HUES48 (cell line): Measurements from ENCODE around the gene TFAP2E.

ENCODE experiments used
- H3K27ac ChIP-seq: one replicate; pipeline ENCODE4 v1.7.0; 2013; ENCODE audit warnings: low read depth, low read length, inconsistent platforms
- H3K27me3 ChIP-seq: 2 replicates; pipeline ENCODE4 v1.6.1; 2013; ENCODE audit warnings: mild to moderate bottlenecking, low read length; ENCODE audit not compliant: control insufficient read depth, insufficient read depth
- H3K36me3 ChIP-seq: 2 replicates; pipeline ENCODE4 v1.6.1; 2013; ENCODE audit warnings: low read length; ENCODE audit not compliant: control insufficient read depth, insufficient read depth
- H3K4me1 ChIP-seq: 2 replicates; pipeline ENCODE4 v1.6.1; 2013; ENCODE audit warnings: mild to moderate bottlenecking, low read length; ENCODE audit not compliant: control insufficient read depth, insufficient read depth
- H3K4me3 ChIP-seq: 2 replicates; pipeline ENCODE4 v1.5.1; 2013; ENCODE audit warnings: mild to moderate bottlenecking, low read depth, low read length
- H3K9ac ChIP-seq: 2 replicates; pipeline ENCODE4 v1.6.1; 2013; ENCODE audit warnings: mild to moderate bottlenecking, low read depth, low read length, moderate library complexity
- H3K9me3 ChIP-seq: 2 replicates; pipeline ENCODE4 v1.6.1; 2013; ENCODE audit warnings: low read length; ENCODE audit not compliant: control insufficient read depth, insufficient read depth

The TFAP2E gene

GRCh38 chr1:35631396-35631795 lies 58.3 kb downstream of the TFAP2E start:
- Histone ChIP-seq H3K9me3 (no peaks in the 10 kb centered on the region), H3K36me3 (peaks cover 89% of the 10 kb centered on the region), H3K27me3 (no peaks in the 10 kb centered on the region)

GRCh38 chr1:35633547-35633946 lies 60.4 kb downstream of the TFAP2E start:
- H3K27me3 ChIP-seq = no peaks in the 10 kb centered on the region
- peaks cover 83% of the 10 kb centered on the region for H3K36me3 ChIP-seq
- no peaks in the 10 kb centered on the region for H3K9me3 ChIP-seq
- peaks cover 8% of the 10 kb centered on the region; the same call in 1 of the 2 replicates for H3K4me1 ChIP-seq
- no peak overlapping the region for H3K27ac ChIP-seq
- no peak overlapping the region for H3K9ac ChIP-seq
- H3K4me3 ChIP-seq = no peak overlapping the region

More at GRCh38 chr1:35631396-35631795, 58.3 kb downstream of the TFAP2E start:
- Histone ChIP-seq H3K4me3 (no peak overlapping the region), H3K27ac (no peak overlapping the region), H3K9ac (no peak overlapping the region), H3K4me1 (no peaks in the 10 kb centered on the region)

- H3K4me1 ChIP-seq = peaks cover 11% of the 10 kb centered on the region; the same call in 1 of the 2 replicates
- peak overlapping the region; percentile 4; the same call in 1 of the 2 replicates for H3K4me3 ChIP-seq
- no peak overlapping the region for H3K9ac ChIP-seq
- peak overlapping the region; percentile 2 for H3K27ac ChIP-seq
- H3K9me3 ChIP-seq = no peaks in the 10 kb centered on the region
- H3K36me3 ChIP-seq = peaks cover 49% of the 10 kb centered on the region
- H3K27me3 ChIP-seq = no peaks in the 10 kb centered on the region
Observed at GRCh38 chr1:35637401-35637809, 64.3 kb downstream of the TFAP2E start.

GRCh38 chr1:35640380-35641232 lies 67.5 kb downstream of the TFAP2E start:
- no peaks in the 10 kb centered on the region for H3K9me3 ChIP-seq
- H3K27ac ChIP-seq = peak overlapping the region; percentile 88
- no peaks in the 10 kb centered on the region for H3K27me3 ChIP-seq
- H3K36me3 ChIP-seq = peaks cover 21% of the 10 kb centered on the region
- peak overlapping the region; percentile 97 for H3K9ac ChIP-seq
- peaks cover 11% of the 10 kb centered on the region; the same call in 1 of the 2 replicates for H3K4me1 ChIP-seq
- H3K4me3 ChIP-seq = peak overlapping the region; percentile 90

GRCh38 chr1:35641233-35641866 lies 68.2 kb downstream of the TFAP2E start, which contains the start of gene PSMB2:
Gene PSMB2, minus strand, starts transcription at chr1:35641526. Its CDS starts 94 bp downstream, at chr1:35641432.
- no peaks in the 10 kb centered on the region for H3K27me3 ChIP-seq
- H3K36me3 ChIP-seq = peaks cover 13% of the 10 kb centered on the region
- peak within 1 kb of the TSS; percentile 90 for H3K4me3 ChIP-seq
- H3K4me1 ChIP-seq = peaks cover 11% of the 10 kb centered on the region; the same call in 1 of the 2 replicates
- H3K9me3 ChIP-seq = no peaks in the 10 kb centered on the region
- peak within 1 kb of the TSS; percentile 97 for H3K9ac ChIP-seq
- peak within 1 kb of the TSS; percentile 88 for H3K27ac ChIP-seq

- H3K9ac ChIP-seq = no peak overlapping the region
- 0 out of 2 replicates have a peak, but pooled peaks cover 8% of the 10 kb centered on the region for H3K36me3 ChIP-seq
- peak overlapping the region; percentile 90 for H3K4me3 ChIP-seq
- H3K27me3 ChIP-seq = no peaks in the 10 kb centered on the region
- peaks cover 9% of the 10 kb centered on the region; the same call in 1 of the 2 replicates for H3K4me1 ChIP-seq
- H3K9me3 ChIP-seq = no peaks in the 10 kb centered on the region
- H3K27ac ChIP-seq = no peak overlapping the region
Observed at GRCh38 chr1:35642471-35642955, 69.4 kb downstream of the TFAP2E start.

- H3K36me3 ChIP-seq = 0 out of 2 replicates have a peak, but pooled peaks cover 2% of the 10 kb centered on the region
- no peaks in the 10 kb centered on the region for H3K27me3 ChIP-seq
- H3K4me3 ChIP-seq = no peak overlapping the region
- H3K9me3 ChIP-seq = no peaks in the 10 kb centered on the region
- H3K27ac ChIP-seq = no peak overlapping the region
- H3K9ac ChIP-seq = no peak overlapping the region
- 0 out of 2 replicates have a peak, but pooled peaks cover 3% of the 10 kb centered on the region for H3K4me1 ChIP-seq
Observed at GRCh38 chr1:35644204-35644603, 71.1 kb downstream of the TFAP2E start.
